ENCODE measurements around the gene NPR3. TPM values are rescaled to one million over a fixed set of nuclear protein-coding genes. Genes with fewer than 3 reads are reported as not detected.

The NPR3 gene
- total RNA-seq, 1 experiment from 2014 or later: 0.11 TPM

GRCh38 chr5:32679218-32679617, 31.9 kb upstream of the NPR3 start:
- CTCF ChIA-PET: no interaction called here
- Histone ChIP-seq H3K36me3 (ENCODE audit: control insufficient read depth, insufficient read depth, low read length) (no peaks in the 10 kb centered on the region), H3K27me3 (replicated peaks; ENCODE audit: control insufficient read depth, insufficient read depth, low read length) (no peaks in the 10 kb centered on the region), H3K4me1 (no peaks in the 10 kb centered on the region), H3K9me3 (peaks cover 3% of the 10 kb centered on the region), H3K4me3 (ENCODE audit: low read depth, low read length) (no peak overlapping the region)
- intact Hi-C loops (cut with micrococcal nuclease; ENCODE audit: unreplicated experiment): no loop called here
- no TSS peak for BruUV-seq (replicated peaks)
- POLR2A ChIA-PET: interaction anchor here (0.6 kb wide), 1 partner anchor 693 kb away, joined by 3 read pairs; no protein-coding TSS in a partner anchor
- Mint-ChIP-seq H3K9me3 (ENCODE audit: unreplicated experiment) (peaks cover 20% of the 10 kb centered on the region), H3K27ac (ENCODE audit: unreplicated experiment) (no peak overlapping the region), H3K27me3 (ENCODE audit: insufficient read depth, unreplicated experiment) (no peaks in the 10 kb centered on the region), H3K36me3 (ENCODE audit: insufficient read depth, unreplicated experiment) (no peaks in the 10 kb centered on the region), H3K4me3 (ENCODE audit: unreplicated experiment) (no peak overlapping the region), H3K4me1 (ENCODE audit: low read depth, unreplicated experiment) (no peaks in the 10 kb centered on the region)
- no peak for TF ChIP-seq CTCF (IDR thresholded peaks at IDR 0.05; ENCODE audit: insufficient read depth in 1 of 2, low read depth in 1 of 2, low read length in 1 of 2, severe bottlenecking in 1 of 2, unreplicated experiment in 1 of 2)
- DNase-seq: no peak

- ChIA-PET POLR2A (no interaction called here), CTCF (no interaction called here)
- intact Hi-C loops (cut with micrococcal nuclease; ENCODE audit: unreplicated experiment): no loop called here
- Histone ChIP-seq H3K9me3 (peaks cover 13% of the 10 kb centered on the region), H3K4me3 (ENCODE audit: low read depth, low read length) (no peak overlapping the region), H3K4me1 (no peaks in the 10 kb centered on the region), H3K36me3 (ENCODE audit: control insufficient read depth, insufficient read depth, low read length) (no peaks in the 10 kb centered on the region), H3K27me3 (replicated peaks; ENCODE audit: control insufficient read depth, insufficient read depth, low read length) (no peaks in the 10 kb centered on the region)
- H3K36me3 Mint-ChIP-seq (ENCODE audit: insufficient read depth, unreplicated experiment): no peaks in the 10 kb centered on the region
- H3K9me3 Mint-ChIP-seq (ENCODE audit: unreplicated experiment): peaks cover 21% of the 10 kb centered on the region
- H3K4me1 Mint-ChIP-seq (ENCODE audit: low read depth, unreplicated experiment): no peaks in the 10 kb centered on the region
- DNase-seq: no peak
- no TSS peak for BruUV-seq (replicated peaks)
- H3K27ac Mint-ChIP-seq (ENCODE audit: unreplicated experiment): no peak overlapping the region
- H3K27me3 Mint-ChIP-seq (ENCODE audit: insufficient read depth, unreplicated experiment): no peaks in the 10 kb centered on the region
- H3K4me3 Mint-ChIP-seq (ENCODE audit: unreplicated experiment): no peak overlapping the region
- TF ChIP-seq CTCF (IDR thresholded peaks at IDR 0.05; ENCODE audit: insufficient read depth in 1 of 2, low read depth in 1 of 2, low read length in 1 of 2, severe bottlenecking in 1 of 2, unreplicated experiment in 1 of 2): no peak
Measured at GRCh38 chr5:32680183-32680582, 30.9 kb upstream of the NPR3 start.

- no peaks in the 10 kb centered on the region for H3K36me3 Mint-ChIP-seq (ENCODE audit: insufficient read depth, unreplicated experiment)
- Histone ChIP-seq H3K9me3 (peaks cover 14% of the 10 kb centered on the region), H3K4me1 (no peaks in the 10 kb centered on the region), H3K4me3 (ENCODE audit: low read depth, low read length) (no peak overlapping the region), H3K27me3 (replicated peaks; ENCODE audit: control insufficient read depth, insufficient read depth, low read length) (no peaks in the 10 kb centered on the region), H3K36me3 (ENCODE audit: control insufficient read depth, insufficient read depth, low read length) (no peaks in the 10 kb centered on the region)
- intact Hi-C loops (cut with micrococcal nuclease; ENCODE audit: unreplicated experiment): loop anchor here (2.0 kb wide), 1 partner anchor 36 kb away; no protein-coding TSS in a partner anchor
- no TSS peak for BruUV-seq (replicated peaks)
- POLR2A ChIA-PET: no interaction called here
- CTCF ChIA-PET: no interaction called here
- peaks cover 36% of the 10 kb centered on the region for H3K9me3 Mint-ChIP-seq (ENCODE audit: unreplicated experiment)
- no peak overlapping the region for H3K27ac Mint-ChIP-seq (ENCODE audit: unreplicated experiment)
- H3K4me3 Mint-ChIP-seq (ENCODE audit: unreplicated experiment): no peak overlapping the region
- no peaks in the 10 kb centered on the region for H3K27me3 Mint-ChIP-seq (ENCODE audit: insufficient read depth, unreplicated experiment)
- TF ChIP-seq CTCF (IDR thresholded peaks at IDR 0.05; ENCODE audit: insufficient read depth in 1 of 2, low read depth in 1 of 2, low read length in 1 of 2, severe bottlenecking in 1 of 2, unreplicated experiment in 1 of 2): no peak
- no peak for DNase-seq
- H3K4me1 Mint-ChIP-seq (ENCODE audit: low read depth, unreplicated experiment): no peaks in the 10 kb centered on the region
Measured at GRCh38 chr5:32683125-32683524, 28.0 kb upstream of the NPR3 start.

Measured in Caco-2 (cell line).